HCT116 (cell line): ENCODE results near the gene HOXB8.

Experiments used
- CBX3 ChIP-seq: IDR thresholded peaks from 2 replicates; pipeline ENCODE4 v1.6.1; 2012; ENCODE audit warnings: low read depth
- ELF1 ChIP-seq: IDR thresholded peaks from 2 replicates; pipeline ENCODE4 v1.6.1; 2012; ENCODE audit warnings: low read depth, borderline replicate concordance
- EZH2 ChIP-seq: fragments of 200-600 bp; sonication (generic); IDR thresholded peaks from 2 replicates; pipeline ENCODE4 v1.6.1; 2017; ENCODE audit warnings: antibody characterized with exemption, mixed run types
- EZH2phosphoT487 ChIP-seq: fragments of 200-600 bp; IDR thresholded peaks from 2 replicates; pipeline ENCODE4 v1.6.1; 2018; ENCODE audit warnings: antibody characterized with exemption, borderline replicate concordance
- MAX ChIP-seq: IDR thresholded peaks from 2 replicates; pipeline ENCODE4 v1.6.1; 2012
- POLR2A ChIP-seq: IDR thresholded peaks from 2 replicates; pipeline ENCODE4 v1.7.0; 2011; ENCODE audit warnings: borderline replicate concordance; ENCODE audit not compliant: insufficient read depth, insufficient read length; ENCODE audit errors: extremely low read depth
- POLR2AphosphoS5 ChIP-seq: IDR thresholded peaks from 2 replicates; pipeline ENCODE4 v1.6.1; 2011; ENCODE audit warnings: mild to moderate bottlenecking, low read depth, low read length, moderate library complexity
- RAD21 ChIP-seq: IDR thresholded peaks from 2 replicates; pipeline ENCODE4 v1.6.1; 2012; ENCODE audit warnings: low read depth, mild to moderate bottlenecking
- SP1 ChIP-seq: IDR thresholded peaks from 2 replicates; pipeline ENCODE4 v1.6.1; 2012; ENCODE audit warnings: low read depth
- TCF7L2 ChIP-seq: IDR thresholded peaks from 2 replicates; pipeline ENCODE4 v1.7.0; 2011; ENCODE audit warnings: borderline replicate concordance, inconsistent platforms; ENCODE audit not compliant: insufficient read depth, insufficient read length; ENCODE audit errors: extremely low read depth
- YY1 ChIP-seq: IDR thresholded peaks from 2 replicates; pipeline ENCODE4 v1.6.1; 2011; ENCODE audit warnings: low read length, low read depth, moderate library complexity, mild to moderate bottlenecking; ENCODE audit not compliant: insufficient replicate concordance; ENCODE audit errors: extremely low read depth
- TF ChIP-seq, protein P1 (sequence below), 3 experiments: fragments of 200-600 bp in 1 of 3; sonication (generic) in 1 of 3; IDR thresholded peaks in 2 of 3; conservative IDR thresholded peaks in 1 of 3; 2 replicates each; pipeline ENCODE4 v1.5.1; 2012 to 2017; ENCODE audit warnings: low read depth in 2 of 3, low read length in 2 of 3, antibody characterized with exemption in 1 of 3, borderline replicate concordance in 1 of 3, control low read depth in 1 of 3, mild to moderate bottlenecking in 1 of 3, mixed read lengths in 1 of 3, mixed run types in 1 of 3, moderate library complexity in 1 of 3; ENCODE audit not compliant: insufficient read depth in 1 of 3
- TF ChIP-seq, protein P2 (sequence below): IDR thresholded peaks from 2 replicates; pipeline ENCODE4 v1.6.1; 2012; ENCODE audit warnings: low read depth
- TF ChIP-seq, protein P3 (sequence below): IDR thresholded peaks from 2 replicates; pipeline ENCODE4 v1.6.1; 2012

GRCh38 chr17:48598736-48599135, 16.4 kb downstream of the HOXB8 start:
- TF ChIP-seq ELF1: no peak
- TF ChIP-seq, protein P1, sequence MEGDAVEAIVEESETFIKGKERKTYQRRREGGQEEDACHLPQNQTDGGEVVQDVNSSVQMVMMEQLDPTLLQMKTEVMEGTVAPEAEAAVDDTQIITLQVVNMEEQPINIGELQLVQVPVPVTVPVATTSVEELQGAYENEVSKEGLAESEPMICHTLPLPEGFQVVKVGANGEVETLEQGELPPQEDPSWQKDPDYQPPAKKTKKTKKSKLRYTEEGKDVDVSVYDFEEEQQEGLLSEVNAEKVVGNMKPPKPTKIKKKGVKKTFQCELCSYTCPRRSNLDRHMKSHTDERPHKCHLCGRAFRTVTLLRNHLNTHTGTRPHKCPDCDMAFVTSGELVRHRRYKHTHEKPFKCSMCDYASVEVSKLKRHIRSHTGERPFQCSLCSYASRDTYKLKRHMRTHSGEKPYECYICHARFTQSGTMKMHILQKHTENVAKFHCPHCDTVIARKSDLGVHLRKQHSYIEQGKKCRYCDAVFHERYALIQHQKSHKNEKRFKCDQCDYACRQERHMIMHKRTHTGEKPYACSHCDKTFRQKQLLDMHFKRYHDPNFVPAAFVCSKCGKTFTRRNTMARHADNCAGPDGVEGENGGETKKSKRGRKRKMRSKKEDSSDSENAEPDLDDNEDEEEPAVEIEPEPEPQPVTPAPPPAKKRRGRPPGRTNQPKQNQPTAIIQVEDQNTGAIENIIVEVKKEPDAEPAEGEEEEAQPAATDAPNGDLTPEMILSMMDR (IDR thresholded peaks at IDR 0.05 in 2 of 3, conservative IDR thresholded peaks at IDR 0.05 in 1 of 3; ENCODE audit: borderline replicate concordance in 1 of 3, insufficient read depth in 1 of 3, low read depth in 2 of 3, low read length in 2 of 3): no peak
- TF ChIP-seq RAD21: no peak
- TF ChIP-seq POLR2A: no peak
- TF ChIP-seq YY1: no peak
- TF ChIP-seq, protein P2, sequence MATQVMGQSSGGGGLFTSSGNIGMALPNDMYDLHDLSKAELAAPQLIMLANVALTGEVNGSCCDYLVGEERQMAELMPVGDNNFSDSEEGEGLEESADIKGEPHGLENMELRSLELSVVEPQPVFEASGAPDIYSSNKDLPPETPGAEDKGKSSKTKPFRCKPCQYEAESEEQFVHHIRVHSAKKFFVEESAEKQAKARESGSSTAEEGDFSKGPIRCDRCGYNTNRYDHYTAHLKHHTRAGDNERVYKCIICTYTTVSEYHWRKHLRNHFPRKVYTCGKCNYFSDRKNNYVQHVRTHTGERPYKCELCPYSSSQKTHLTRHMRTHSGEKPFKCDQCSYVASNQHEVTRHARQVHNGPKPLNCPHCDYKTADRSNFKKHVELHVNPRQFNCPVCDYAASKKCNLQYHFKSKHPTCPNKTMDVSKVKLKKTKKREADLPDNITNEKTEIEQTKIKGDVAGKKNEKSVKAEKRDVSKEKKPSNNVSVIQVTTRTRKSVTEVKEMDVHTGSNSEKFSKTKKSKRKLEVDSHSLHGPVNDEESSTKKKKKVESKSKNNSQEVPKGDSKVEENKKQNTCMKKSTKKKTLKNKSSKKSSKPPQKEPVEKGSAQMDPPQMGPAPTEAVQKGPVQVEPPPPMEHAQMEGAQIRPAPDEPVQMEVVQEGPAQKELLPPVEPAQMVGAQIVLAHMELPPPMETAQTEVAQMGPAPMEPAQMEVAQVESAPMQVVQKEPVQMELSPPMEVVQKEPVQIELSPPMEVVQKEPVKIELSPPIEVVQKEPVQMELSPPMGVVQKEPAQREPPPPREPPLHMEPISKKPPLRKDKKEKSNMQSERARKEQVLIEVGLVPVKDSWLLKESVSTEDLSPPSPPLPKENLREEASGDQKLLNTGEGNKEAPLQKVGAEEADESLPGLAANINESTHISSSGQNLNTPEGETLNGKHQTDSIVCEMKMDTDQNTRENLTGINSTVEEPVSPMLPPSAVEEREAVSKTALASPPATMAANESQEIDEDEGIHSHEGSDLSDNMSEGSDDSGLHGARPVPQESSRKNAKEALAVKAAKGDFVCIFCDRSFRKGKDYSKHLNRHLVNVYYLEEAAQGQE: no peak
- no peak for TF ChIP-seq CBX3
- no peak for TF ChIP-seq EZH2phosphoT487
- TF ChIP-seq, protein P3, sequence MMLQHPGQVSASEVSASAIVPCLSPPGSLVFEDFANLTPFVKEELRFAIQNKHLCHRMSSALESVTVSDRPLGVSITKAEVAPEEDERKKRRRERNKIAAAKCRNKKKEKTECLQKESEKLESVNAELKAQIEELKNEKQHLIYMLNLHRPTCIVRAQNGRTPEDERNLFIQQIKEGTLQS: no peak
- TF ChIP-seq MAX: no peak
- no peak for TF ChIP-seq EZH2
- TF ChIP-seq TCF7L2: no peak
- TF ChIP-seq POLR2AphosphoS5: no peak
- no peak for TF ChIP-seq SP1
